T-cell (primary cell): ENCODE measurements around the gene SLC39A9. TPM values are rescaled to one million over a fixed set of nuclear protein-coding genes. Genes with fewer than 3 reads are reported as not detected.

ENCODE experiments used
- ATAC-seq, 4 experiments: fragments of 200-7000 bp in 3 of 4; fragments of 150-1000 bp in 1 of 4; cut with Tn5 transposase; replicated peaks in 1 of 4; 1 replicate in 3 of 4; 2 replicates in 1 of 4; pipeline ENCODE4 v1.10.0; 2021; ENCODE audit warnings: moderate library complexity in 3 of 4, mild to moderate bottlenecking in 2 of 4, moderate number of reproducible peaks in 1 of 4
- CTCF ChIA-PET, 2 donors: fragments of 300-600 bp; sonication (Branson Sonifier 250); formaldehyde crosslinking; loops; one replicate each; lab custom pipeline; 2022; ENCODE audit warnings: antibody characterized with exemption in 2 of 2; lab: Charles Lee
- POLR2A ChIA-PET, 2 donors: fragments of 300-600 bp; sonication (Branson Sonifier 250); formaldehyde crosslinking; loops; one replicate each; lab custom pipeline; 2022; ENCODE audit warnings: antibody characterized with exemption in 2 of 2; lab: Charles Lee
- DNase-seq, 35 experiments: peaks; one replicate each; pipeline versions ENCODE4 v3.0.0 to v3.0.0-alpha.2; 2013 to 2023
- H3K27ac ChIP-seq: one replicate; pipeline ENCODE4 v1.5.1; 2013; ENCODE audit warnings: low read length
- H3K27me3 ChIP-seq, 2 experiments: replicated peaks in 1 of 2; 1 replicate in 1 of 2; 2 replicates in 1 of 2; pipeline versions ENCODE4 v1.6.1 to v1.7.0; 2013; ENCODE audit warnings: low read length in 1 of 2, mixed read lengths in 1 of 2; ENCODE audit not compliant: control insufficient read depth in 2 of 2, insufficient read depth in 2 of 2; ENCODE audit errors: extremely low read depth in 1 of 2
- H3K36me3 ChIP-seq, 2 donors: 1 replicate in 1 of 2; 2 replicates in 1 of 2; pipeline versions ENCODE4 v1.6.1 to v1.7.0; 2013; ENCODE audit warnings: low read length in 1 of 2; ENCODE audit not compliant: control insufficient read depth in 2 of 2, insufficient read depth in 1 of 2; ENCODE audit errors: extremely low read depth in 1 of 2
- H3K4me1 ChIP-seq, 2 experiments: 1 replicate in 1 of 2; 2 replicates in 1 of 2; pipeline versions ENCODE4 v1.6.1 to v1.7.0; 2013; ENCODE audit warnings: low read length in 2 of 2, mixed read lengths in 1 of 2; ENCODE audit not compliant: insufficient read depth in 2 of 2, control insufficient read depth in 1 of 2; ENCODE audit errors: extremely low read depth in 1 of 2
- H3K4me3 ChIP-seq, 2 donors: 1 replicate in 1 of 2; 2 replicates in 1 of 2; pipeline versions ENCODE4 v1.5.1 to v1.7.0; 2013; ENCODE audit warnings: mild to moderate bottlenecking in 2 of 2, low read length in 1 of 2, moderate library complexity in 1 of 2; ENCODE audit not compliant: control insufficient read depth in 1 of 2; ENCODE audit errors: extremely low read depth in 1 of 2
- H3K9me3 ChIP-seq: 2 replicates; pipeline ENCODE4 v1.7.0; 2013
- H3K27ac Mint-ChIP-seq, 2 donors: one replicate each; pipeline ENCODE4 v1.8.0; 2020 to 2021; ENCODE audit warnings: mild to moderate bottlenecking in 2 of 2, mixed read lengths in 2 of 2
- H3K27me3 Mint-ChIP-seq, 2 donors: one replicate each; pipeline ENCODE4 v1.8.0; 2021 to 2022; ENCODE audit warnings: mixed read lengths in 2 of 2
- H3K36me3 Mint-ChIP-seq: one replicate; pipeline ENCODE4 v1.8.0; 2021; ENCODE audit warnings: mixed read lengths
- H3K4me1 Mint-ChIP-seq, 3 donors: one replicate each; pipeline ENCODE4 v1.8.0; 2020 to 2022; ENCODE audit warnings: mixed read lengths in 3 of 3, mild to moderate bottlenecking in 1 of 3
- H3K4me3 Mint-ChIP-seq, 3 donors: one replicate each; pipeline ENCODE4 v1.8.0; 2020 to 2022; ENCODE audit warnings: mild to moderate bottlenecking in 3 of 3, mixed read lengths in 3 of 3, moderate library complexity in 3 of 3
- H3K9me3 Mint-ChIP-seq, 3 donors: one replicate each; pipeline ENCODE4 v1.8.0; 2020 to 2022; ENCODE audit warnings: mixed read lengths in 3 of 3
- WGBS: methylation state at CpG from one replicate; pipeline ENCODE4 v1.1.5; 2013; ENCODE audit warnings: missing lambda C conversion rate; ENCODE audit not compliant: insufficient coverage; 5-methylcytosine and 5-hydroxymethylcytosine counted together
- total RNA-seq, 35 experiments: library from RNA in 6 of 35; stranded (reverse) in 6 of 35; fragments of 120-200 nt in 1 of 35; gene quantifications; one replicate each; pipeline versions ENCODE4 v1.2.1 to v1.2.4 and lab custom pipeline; 2013 to 2026

The SLC39A9 gene
- total RNA-seq, 5 donors from 2014 or later (not counting 1 experiment from before 2014, with no cell fraction given): 23.4 to 38.0 (median 33.0) TPM

DNA sequence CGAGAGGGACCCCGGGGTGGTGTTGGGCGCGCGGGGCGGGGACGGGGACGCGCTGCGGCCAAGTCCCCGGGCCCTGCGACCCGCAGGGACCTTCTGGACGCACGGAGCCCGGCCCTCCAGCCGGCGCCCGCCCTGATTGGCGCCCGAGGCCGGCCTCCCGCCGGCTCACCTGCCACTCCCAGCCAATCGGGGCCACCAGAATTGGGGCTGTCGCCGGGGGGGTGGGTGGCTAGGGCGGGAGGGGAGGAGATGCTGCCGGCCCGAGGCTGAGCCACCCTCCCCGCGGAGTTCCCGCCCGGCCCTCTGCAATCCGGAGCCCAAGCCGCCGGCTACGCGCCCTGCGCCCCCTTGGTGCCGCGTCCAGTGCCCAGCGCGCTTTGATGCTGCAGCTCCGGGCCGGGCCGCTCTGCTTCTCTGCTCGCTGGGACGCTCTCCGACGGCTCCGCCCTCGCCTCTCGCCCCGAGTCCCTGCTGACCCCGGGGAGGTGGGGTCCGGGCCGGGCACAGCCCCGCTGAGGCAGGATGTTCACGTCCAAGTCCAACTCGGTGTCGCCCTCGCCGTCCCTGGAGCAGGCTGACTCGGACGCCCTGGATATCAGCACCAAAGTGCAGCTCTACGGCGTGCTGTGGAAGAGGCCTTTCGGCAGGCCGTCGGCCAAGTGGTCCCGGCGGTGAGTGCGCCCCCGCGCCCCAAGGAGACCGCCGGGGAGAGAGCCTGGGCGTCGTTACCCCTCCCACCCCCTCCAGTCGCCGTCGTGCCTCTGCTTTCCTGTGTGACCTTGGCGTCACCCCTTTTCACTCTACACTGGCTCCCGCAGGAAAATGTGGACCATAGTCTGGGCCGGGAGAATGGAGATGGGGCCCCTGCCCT is 86.2 kb downstream of the SLC39A9 start, which contains the start of gene PLEKHD1:
PLEKHD1 (plus strand) TSS at position 285 of the 871 bp plus-strand sequence; CDS start at position 523, 238 bp downstream.
- H3K27me3 Mint-ChIP-seq: peaks cover 48 to 49% of the 10 kb centered on the region in 2 donors
- WGBS: 4% methylated on average over 80 of the region's 86 CpGs
- POLR2A ChIA-PET: no interaction called here

DNA sequence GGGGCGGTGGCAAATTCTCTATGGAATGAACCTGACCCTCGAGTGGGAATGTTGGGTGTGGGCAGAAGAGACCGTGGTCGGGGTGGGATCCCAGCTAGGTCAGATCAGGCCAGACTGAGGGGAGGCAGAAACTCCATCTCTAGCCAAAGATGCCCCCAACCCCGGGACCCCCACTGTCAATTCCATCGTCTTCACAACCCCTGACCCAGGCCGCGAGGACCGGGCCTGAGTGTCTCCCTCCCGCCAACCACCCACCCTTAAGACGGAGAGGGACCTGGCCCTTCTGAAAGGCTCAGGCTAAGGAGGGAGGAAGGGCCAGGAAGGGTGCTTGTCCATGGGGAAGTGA is 86.8 kb downstream of the SLC39A9 start:
- no peak overlapping the region for H3K27ac ChIP-seq
- Mint-ChIP-seq H3K27ac (no peak overlapping the region), H3K9me3 (no peaks in the 10 kb centered on the region), H3K4me1 (peaks cover 0 to 12% (median 3%) of the 10 kb centered on the region in 3 donors), H3K36me3 (no peaks in the 10 kb centered on the region), H3K4me3 (no peak overlapping the region), H3K27me3 (peaks cover 44 to 50% of the 10 kb centered on the region in 2 donors)
- whole genome bisulfite sequencing: no CpG with 5 or more reads among the region's 11 CpGs
- ATAC-seq: no peak
- POLR2A ChIA-PET: no interaction called here
- CTCF ChIA-PET: no interaction called here
- H3K4me3 ChIP-seq: no peak overlapping the region
- H3K9me3 ChIP-seq: no peaks in the 10 kb centered on the region
- no peak for DNase-seq
- H3K36me3 ChIP-seq: no peaks in the 10 kb centered on the region
- H3K4me1 ChIP-seq: peaks cover 0 to 11% of the 10 kb centered on the region in 2 experiments
- peaks cover 5 to 54% of the 10 kb centered on the region in 2 experiments for H3K27me3 ChIP-seq

More for the DNA sequence above, 86.2 kb downstream of the SLC39A9 start, which contains the start of gene PLEKHD1:
- no peak for DNase-seq
- no peaks in the 10 kb centered on the region for H3K36me3 Mint-ChIP-seq
- H3K4me1 ChIP-seq: peaks cover 0 to 11% of the 10 kb centered on the region in 2 experiments
- no peak for ATAC-seq
- peaks cover 0 to 12% (median 3%) of the 10 kb centered on the region in 3 donors for H3K4me1 Mint-ChIP-seq
- H3K27ac ChIP-seq: no peak within 1 kb of the TSS
- CTCF ChIA-PET: interaction anchor here in 1 of 2 donors (0.6 kb wide), 1 partner anchor 652 kb away, joined by 4 read pairs; no protein-coding TSS in a partner anchor
- no peaks in the 10 kb centered on the region for H3K36me3 ChIP-seq
- H3K9me3 Mint-ChIP-seq: no peaks in the 10 kb centered on the region
- H3K4me3 Mint-ChIP-seq: peak within 1 kb of the TSS in 2 of 3 donors; percentile 13 to 19
- peaks cover 5 to 54% of the 10 kb centered on the region in 2 experiments for H3K27me3 ChIP-seq
- H3K27ac Mint-ChIP-seq: no peak within 1 kb of the TSS
- H3K4me3 ChIP-seq: no peak within 1 kb of the TSS
- no peaks in the 10 kb centered on the region for H3K9me3 ChIP-seq

DNA sequence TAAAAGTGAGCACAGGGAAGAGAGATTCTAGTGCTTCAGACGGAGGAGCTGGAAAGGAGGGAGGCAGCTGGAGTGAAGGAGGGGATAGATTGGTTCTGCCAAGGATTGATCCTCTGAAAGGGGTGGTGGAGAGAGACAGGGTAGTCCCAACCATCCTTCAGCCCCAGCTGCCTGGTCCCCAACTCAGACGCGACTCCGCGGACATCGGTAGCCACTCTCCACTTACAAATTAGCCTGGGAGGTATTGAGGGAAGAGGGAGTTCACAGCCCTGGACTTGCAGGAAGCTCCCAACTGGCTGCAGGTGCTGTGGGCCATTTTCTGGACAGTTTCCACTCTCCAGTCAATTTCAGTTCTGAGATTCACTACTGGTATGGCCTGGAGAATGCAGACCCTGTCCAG is 87.2 kb downstream of the SLC39A9 start:
- CTCF ChIA-PET: no interaction called here
- H3K27ac Mint-ChIP-seq: no peak overlapping the region
- H3K4me3 ChIP-seq: no peak overlapping the region
- no peak overlapping the region for H3K27ac ChIP-seq
- H3K36me3 Mint-ChIP-seq: no peaks in the 10 kb centered on the region
- POLR2A ChIA-PET: no interaction called here
- H3K27me3 ChIP-seq: peaks cover 5 to 54% of the 10 kb centered on the region in 2 experiments
- peaks cover 0 to 12% (median 3%) of the 10 kb centered on the region in 3 donors for H3K4me1 Mint-ChIP-seq
- no peaks in the 10 kb centered on the region for H3K36me3 ChIP-seq
- peaks cover 44 to 51% of the 10 kb centered on the region in 2 donors for H3K27me3 Mint-ChIP-seq
- ATAC-seq (no peak), DNase-seq (no peak)
- WGBS: no CpG with 5 or more reads among the region's 6 CpGs
- H3K4me3 Mint-ChIP-seq: no peak overlapping the region
- peaks cover 0 to 11% of the 10 kb centered on the region in 2 experiments for H3K4me1 ChIP-seq
- H3K9me3 ChIP-seq: no peaks in the 10 kb centered on the region
- no peaks in the 10 kb centered on the region for H3K9me3 Mint-ChIP-seq

DNA sequence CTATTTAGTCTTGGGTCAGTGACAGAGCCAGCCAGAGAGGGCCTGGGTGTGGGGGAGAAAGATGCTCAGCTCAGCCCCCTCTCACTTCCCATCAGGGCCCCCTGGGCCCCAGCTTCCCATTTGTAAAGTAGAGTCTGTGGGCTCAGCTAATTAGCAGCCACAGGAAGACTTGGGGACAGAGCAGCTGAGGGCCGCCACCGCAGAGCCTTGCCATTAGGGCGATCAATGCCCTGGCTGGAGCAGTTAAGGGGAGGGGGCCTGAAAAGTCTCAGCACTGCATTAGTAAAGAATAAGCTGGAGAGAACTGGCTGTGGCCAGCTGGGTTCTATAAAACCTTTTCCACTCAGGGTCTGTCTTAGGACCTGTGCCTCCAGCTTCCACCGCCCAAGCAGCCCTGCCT is 88.7 kb downstream of the SLC39A9 start:
- Mint-ChIP-seq H3K36me3 (no peaks in the 10 kb centered on the region), H3K27me3 (peaks cover 36 to 50% of the 10 kb centered on the region in 2 donors), H3K27ac (no peak overlapping the region), H3K4me3 (no peak overlapping the region), H3K9me3 (no peaks in the 10 kb centered on the region), H3K4me1 (peaks cover 0 to 12% (median 3%) of the 10 kb centered on the region in 3 donors)
- peaks cover 4 to 52% of the 10 kb centered on the region in 2 experiments for H3K27me3 ChIP-seq
- no peaks in the 10 kb centered on the region for H3K9me3 ChIP-seq
- CTCF ChIA-PET: no interaction called here
- no peaks in the 10 kb centered on the region for H3K36me3 ChIP-seq
- WGBS: 89% methylated on average over 3 of the region's 4 CpGs
- H3K4me3 ChIP-seq: no peak overlapping the region
- DNase-seq: no peak
- H3K4me1 ChIP-seq: peaks cover 0 to 11% of the 10 kb centered on the region in 2 experiments
- no peak overlapping the region for H3K27ac ChIP-seq
- POLR2A ChIA-PET: no interaction called here
- ATAC-seq: no peak

DNA sequence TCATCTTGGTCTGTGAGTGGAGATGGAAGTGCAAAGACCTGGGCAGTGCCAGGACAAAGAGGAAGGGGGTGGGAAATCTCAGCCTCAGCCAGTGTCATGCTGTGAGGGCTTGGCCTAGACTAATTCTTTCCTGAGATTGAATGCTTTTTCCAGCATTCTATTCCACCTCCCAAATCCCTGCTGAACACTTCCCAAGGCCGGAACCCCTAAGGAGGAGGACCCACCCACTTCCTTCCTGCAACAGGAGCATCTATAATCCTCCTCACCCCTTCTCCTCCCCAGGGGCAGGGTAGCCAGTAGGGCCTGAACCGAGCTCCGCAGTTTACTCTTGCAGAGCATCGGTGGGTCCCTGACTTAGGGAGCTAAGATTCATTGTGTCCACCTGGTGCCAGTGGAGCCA is 89.3 kb downstream of the SLC39A9 start:
- peaks cover 0 to 11% of the 10 kb centered on the region in 2 experiments for H3K4me1 ChIP-seq
- Mint-ChIP-seq H3K27ac (no peak overlapping the region), H3K9me3 (no peaks in the 10 kb centered on the region), H3K36me3 (no peaks in the 10 kb centered on the region), H3K27me3 (peaks cover 32 to 46% of the 10 kb centered on the region in 2 donors), H3K4me1 (peaks cover 0 to 12% (median 3%) of the 10 kb centered on the region in 3 donors), H3K4me3 (no peak overlapping the region)
- ChIA-PET POLR2A (no interaction called here), CTCF (no interaction called here)
- no peak overlapping the region for H3K4me3 ChIP-seq
- peaks cover 4 to 47% of the 10 kb centered on the region in 2 experiments for H3K27me3 ChIP-seq
- 61% methylated on average over 4 of the region's 4 CpGs for WGBS
- H3K36me3 ChIP-seq: no peaks in the 10 kb centered on the region
- DNase-seq (no peak), ATAC-seq (no peak)
- no peaks in the 10 kb centered on the region for H3K9me3 ChIP-seq
- no peak overlapping the region for H3K27ac ChIP-seq

DNA sequence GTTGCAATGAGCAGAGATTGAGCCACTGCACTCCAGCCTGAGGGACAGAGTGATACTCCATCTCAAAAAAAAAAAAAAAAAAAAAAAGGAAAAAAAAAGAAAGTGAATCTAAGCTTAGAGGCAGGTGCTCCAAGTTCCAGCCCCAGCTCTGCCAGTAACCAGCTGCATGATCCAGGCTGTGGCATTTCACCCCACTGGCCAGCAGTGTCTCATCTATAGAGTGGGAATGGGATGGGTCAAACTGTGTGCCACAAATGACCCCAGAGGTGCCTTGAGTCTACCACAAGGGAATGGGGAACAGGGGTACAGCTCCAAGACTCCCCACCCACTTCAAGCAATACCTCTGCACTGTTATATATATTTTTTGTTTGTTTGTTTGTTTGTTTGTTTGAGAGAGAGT is 91.0 kb downstream of the SLC39A9 start:
- ChIA-PET CTCF (no interaction called here), POLR2A (interaction anchor here in 1 of 2 donors (0.6 kb wide), 1 partner anchor 19 kb away, joined by 10 read pairs; no protein-coding TSS in a partner anchor)
- Mint-ChIP-seq H3K4me1 (peaks cover 0 to 2% (median 0%) of the 10 kb centered on the region in 3 donors), H3K4me3 (no peak overlapping the region), H3K27ac (no peak overlapping the region), H3K27me3 (peaks cover 29 to 34% of the 10 kb centered on the region in 2 donors), H3K36me3 (no peaks in the 10 kb centered on the region), H3K9me3 (no peaks in the 10 kb centered on the region)
- H3K4me1 ChIP-seq: peaks cover 0 to 6% of the 10 kb centered on the region in 2 experiments
- no peaks in the 10 kb centered on the region for H3K9me3 ChIP-seq
- H3K4me3 ChIP-seq: no peak overlapping the region
- DNase-seq: no peak
- no peaks in the 10 kb centered on the region for H3K36me3 ChIP-seq
- no peak overlapping the region for H3K27ac ChIP-seq
- peaks cover 0 to 38% of the 10 kb centered on the region in 2 experiments for H3K27me3 ChIP-seq
- no peak for ATAC-seq
